ENCODE results near the gene B4GALNT4.

GRCh38 chr11:340539-341512, 28.5 kb upstream of the B4GALNT4 start:
- TF ChIP-seq CTCF (IDR thresholded peaks at IDR 0.05; ENCODE audit: insufficient read depth, low read depth, low read length) (no peak), EZH2 (IDR thresholded peaks at IDR 0.05; ENCODE audit: insufficient read depth, low read length) (no peak)
